K562 (cell line): ENCODE measurements around the gene TMEM143. TPM values are rescaled to one million over a fixed set of nuclear protein-coding genes. Genes with fewer than 3 reads are reported as not detected.
A peak's percentile ranks its signal among the peaks of the same experiment; 100 is the strongest.

ENCODE experiments used
- CHCHD3 ChIP-seq: fragments of 250-450 bp; sonication (Bioruptor Pico); IDR thresholded peaks from 2 replicates; pipeline ENCODE4 v2.1.2; 2022; ENCODE audit warnings: mild to moderate bottlenecking
- E2F6 ChIP-seq, 2 experiments: IDR thresholded peaks; 2 replicates each; pipeline ENCODE4 v1.6.1; 2011; ENCODE audit warnings: borderline replicate concordance in 1 of 2, control low read depth in 1 of 2, low read depth in 1 of 2, low read length in 1 of 2, mild to moderate bottlenecking in 1 of 2, mixed read lengths in 1 of 2, moderate library complexity in 1 of 2; ENCODE audit not compliant: insufficient read depth in 1 of 2, insufficient read length in 1 of 2, poor library complexity in 1 of 2, severe bottlenecking in 1 of 2; ENCODE audit errors: extremely low read depth in 1 of 2
- FOXJ3 ChIP-seq: sonication (generic); formaldehyde crosslinking; IDR thresholded peaks from 2 replicates; pipeline ENCODE4 v1.4.0; 2020; ENCODE audit warnings: mild to moderate bottlenecking, missing genetic modification reagents
- GATAD2B ChIP-seq: fragments of 450-650 bp; IDR thresholded peaks from 2 replicates; pipeline ENCODE4 v1.6.1; 2017; ENCODE audit warnings: mild to moderate bottlenecking, borderline replicate concordance
- HDAC2 ChIP-seq: fragments of 450-650 bp; IDR thresholded peaks from 2 replicates; pipeline ENCODE4 v1.6.1; 2016; ENCODE audit warnings: mild to moderate bottlenecking
- JUNB ChIP-seq: fragments of 450-650 bp; formaldehyde crosslinking; conservative IDR thresholded peaks from 2 replicates; pipeline ENCODE4 v1.4.0; 2020; ENCODE audit warnings: mild to moderate bottlenecking
- KLF6 ChIP-seq: fragments of 250-450 bp; sonication (Bioruptor Pico); IDR thresholded peaks from 2 replicates; pipeline ENCODE4 v1.4.0; 2020; ENCODE audit warnings: mild to moderate bottlenecking, moderate library complexity, borderline replicate concordance
- MIER1 ChIP-seq: fragments of 450-650 bp; IDR thresholded peaks from 2 replicates; pipeline ENCODE4 v1.6.1; 2016; ENCODE audit warnings: antibody characterized with exemption, mild to moderate bottlenecking, low read depth
- NFIC ChIP-seq: fragments of 450-650 bp; IDR thresholded peaks from 2 replicates; pipeline ENCODE4 v1.6.1; 2017; ENCODE audit warnings: mild to moderate bottlenecking, inconsistent platforms
- SREBF2 ChIP-seq: sonication (generic); formaldehyde crosslinking; IDR thresholded peaks from 2 replicates; pipeline ENCODE4 v1.4.0; 2020; ENCODE audit warnings: mild to moderate bottlenecking, missing genetic modification reagents
- YBX1 ChIP-seq: fragments of 450-650 bp; IDR thresholded peaks from 2 replicates; pipeline ENCODE4 v1.7.1; 2016; ENCODE audit warnings: mild to moderate bottlenecking
- ZNF133 ChIP-seq: fragments of 250-450 bp; sonication (Bioruptor Pico); IDR thresholded peaks from 2 replicates; pipeline ENCODE4 v1.4.0; 2020; ENCODE audit warnings: mild to moderate bottlenecking
- ZNF232 ChIP-seq: sonication (generic); formaldehyde crosslinking; IDR thresholded peaks from 2 replicates; pipeline ENCODE4 v1.8.0; 2022; ENCODE audit warnings: mild to moderate bottlenecking, missing genetic modification reagents
- ZNF384 ChIP-seq: IDR thresholded peaks from 2 replicates; pipeline ENCODE4 v1.6.1; 2012; ENCODE audit warnings: low read depth, low read length, improper control_type of control experiment
- ZNF407 ChIP-seq: fragments of 450-650 bp; IDR thresholded peaks from 2 replicates; pipeline ENCODE4 v1.6.1; 2016; ENCODE audit warnings: low read depth
- ZNF589 ChIP-seq: fragments of 200-800 bp; sonication (Bioruptor generic); IDR thresholded peaks from 2 replicates; pipeline ENCODE4 v1.6.1; 2016; ENCODE audit warnings: low read depth, missing genetic modification characterization, missing compliant biosample characterization
- ZNF655 ChIP-seq: fragments of 250-450 bp; sonication (Bioruptor Pico); IDR thresholded peaks from 2 replicates; pipeline ENCODE4 v1.5.0; 2021
- ZNF830 ChIP-seq: fragments of 250-450 bp; sonication (Bioruptor Pico); IDR thresholded peaks from 2 replicates; pipeline ENCODE4 v1.5.0; 2021; ENCODE audit warnings: mild to moderate bottlenecking
- polyA plus RNA-seq, 8 experiments: library from polyadenylated mRNA; depleted of rRNA in 4 of 8; stranded (reverse) in 5 of 8; unstranded in 3 of 8; fragments of >200 nt; fragmentation: Nextera tagmentation in 2 of 8; fragmentation: Illumina TruSeq in 1 of 8; extraction: Ambion mirVana in 2 of 8; extraction: Trizol in 1 of 8; gene quantifications; 2 replicates each; pipeline versions ENCODE4 v1.2.1 to v1.2.3, GENCODE V29; 2011 to 2014; ENCODE audit warnings: inconsistent platforms in 1 of 8, missing spikeins in 1 of 8
- total RNA-seq, 7 experiments: library from RNA; depleted of rRNA in 6 of 7; stranded (reverse); fragments of >200 nt in 6 of 7; fragmentation: Illumina TruSeq in 2 of 7; extraction: Trizol in 2 of 7; gene quantifications; 2 replicates each; pipeline versions ENCODE4 v1.2.1 to v1.2.3, GENCODE V29; 2011 to 2021; ENCODE audit warnings: low replicate concordance in 1 of 7

TMEM143 gene
- total and polyA plus RNA-seq, 9 of the 15 experiments (the other 6 are each of a cell fraction or from before 2014, with no cell fraction given) = 0.66 to 8.8 (median 4.3) TPM

GRCh38 chr19:48390188-48391099 is 26.7 kb upstream of the TMEM143 start (continued):
- TF ChIP-seq ZNF407 (no peak), FOXJ3 (no peak), HDAC2 (peak; percentile 23; the same call in 1 of the 2 replicates), ZNF655 (CRISPR knock-in tag) (no peak), ZNF589 (CRISPR knock-in tag) (0 out of 2 replicates have a peak, but pooled peaks have one; percentile 50), ZNF232 (CRISPR knock-in tag) (peak; percentile 77), GATAD2B (peak; percentile 88; the same call in 1 of the 2 replicates), KLF6 (CRISPR knock-in tag) (0 out of 2 replicates have a peak, but pooled peaks have one; percentile 17), JUNB (no peak), ZNF133 (no peak), SREBF2 (CRISPR knock-in tag) (no peak), NFIC (peak; percentile 43; the same call in 1 of the 2 replicates), YBX1 (no peak), E2F6 (IDR thresholded peaks at IDR 0.05; ENCODE audit: borderline replicate concordance in 1 of 2, extremely low read depth in 1 of 2, insufficient read depth in 1 of 2, insufficient read length in 1 of 2, low read depth in 1 of 2, low read length in 1 of 2, poor library complexity in 1 of 2, severe bottlenecking in 1 of 2) (peak in 1 of 2 experiments; percentile 19), MIER1 (no peak), CHCHD3 (CRISPR knock-in tag) (no peak), ZNF384 (no peak), ZNF830 (CRISPR knock-in tag) (no peak)
